WTC11 (cell line): ENCODE measurements around the gene SLC22A15. TPM values are rescaled to one million over a fixed set of nuclear protein-coding genes. Genes with fewer than 3 reads are reported as not detected.
A peak's percentile ranks its signal among the peaks of the same experiment; 100 is the strongest.

Experiments
- ATAC-seq: fragments of 200-7000 bp; cut with Tn5 transposase; 2 replicates; pipeline ENCODE4 v1.10.0; 2021; ENCODE audit warnings: mild to moderate bottlenecking, moderate library complexity
- CTCF ChIA-PET: fragments of 300-600 bp; sonication (Branson Sonifier 250); formaldehyde crosslinking; loops from one replicate; lab custom pipeline; 2021; ENCODE audit warnings: antibody characterized with exemption; lab: Charles Lee
- POLR2A ChIA-PET: fragments of 350-600 bp; sonication (Branson Sonifier 250); formaldehyde crosslinking; loops from one replicate; lab custom pipeline; 2021; ENCODE audit warnings: antibody characterized with exemption; lab: Charles Lee
- DNase-seq: peaks from one replicate; pipeline ENCODE4 v3.0.0; 2021; ENCODE audit warnings: low spot score
- H3K27ac Mint-ChIP-seq: 2 replicates; pipeline ENCODE4 v1.8.0; 2021; ENCODE audit warnings: mixed read lengths
- H3K27me3 Mint-ChIP-seq: 2 replicates; pipeline ENCODE4 v1.8.0; 2021; ENCODE audit warnings: low read depth, mild to moderate bottlenecking, moderate library complexity, mixed read lengths
- H3K36me3 Mint-ChIP-seq: 2 replicates; pipeline ENCODE4 v1.8.0; 2021; ENCODE audit warnings: mixed read lengths
- H3K4me1 Mint-ChIP-seq: 2 replicates; pipeline ENCODE4 v1.8.0; 2022; ENCODE audit warnings: mixed read lengths
- H3K4me3 Mint-ChIP-seq: 2 replicates; pipeline ENCODE4 v1.8.0; 2021; ENCODE audit warnings: mild to moderate bottlenecking, moderate library complexity, mixed read lengths
- H3K9me3 Mint-ChIP-seq: 2 replicates; pipeline ENCODE4 v1.8.0; 2021; ENCODE audit warnings: mixed read lengths
- CREM ChIP-seq: sonication (generic); formaldehyde crosslinking; IDR thresholded peaks from 2 replicates; pipeline ENCODE4 v1.8.1; 2022; ENCODE audit warnings: mild to moderate bottlenecking, missing genetic modification reagents, moderate library complexity
- GTF2I ChIP-seq: fragments of 250-450 bp; sonication (Bioruptor Pico); conservative IDR thresholded peaks from 2 replicates; pipeline ENCODE4 v1.4.0; 2021; ENCODE audit warnings: mild to moderate bottlenecking
- MXD4 ChIP-seq: fragments of 250-450 bp; sonication (Bioruptor Pico); IDR thresholded peaks from 2 replicates; pipeline ENCODE4 v1.8.0; 2021; ENCODE audit warnings: mild to moderate bottlenecking, moderate library complexity, borderline replicate concordance
- NR3C1 ChIP-seq: sonication (generic); formaldehyde crosslinking; conservative IDR thresholded peaks from 2 replicates; pipeline ENCODE4 v1.8.1; 2023; ENCODE audit warnings: low read depth, mild to moderate bottlenecking, missing genetic modification reagents
- RELA ChIP-seq: sonication (generic); formaldehyde crosslinking; IDR thresholded peaks from 2 replicates; pipeline ENCODE4 v1.8.1; 2022; ENCODE audit warnings: missing genetic modification reagents, mild to moderate bottlenecking, borderline replicate concordance
- TEAD4 ChIP-seq: sonication (generic); formaldehyde crosslinking; IDR thresholded peaks from 2 replicates; pipeline ENCODE4 v1.8.0; 2022; ENCODE audit warnings: mild to moderate bottlenecking, missing genetic modification reagents
- ZNF671 ChIP-seq: fragments of 250-450 bp; sonication (Bioruptor Pico); IDR thresholded peaks from 2 replicates; pipeline ENCODE4 v1.8.0; 2021; ENCODE audit warnings: mild to moderate bottlenecking
- total RNA-seq: library from RNA; stranded (reverse); gene quantifications from 3 replicates; pipeline ENCODE4 v1.2.3, GENCODE V29; 2021
- TF ChIP-seq, protein P1 (sequence below): sonication (generic); formaldehyde crosslinking; IDR thresholded peaks from 2 replicates; pipeline ENCODE4 v1.8.0; 2022; ENCODE audit warnings: mild to moderate bottlenecking, missing genetic modification reagents
- TF ChIP-seq, protein P2 (sequence below): sonication (generic); formaldehyde crosslinking; IDR thresholded peaks from 2 replicates; pipeline ENCODE4 v1.8.0; 2022; ENCODE audit warnings: mild to moderate bottlenecking, missing genetic modification reagents
- TF ChIP-seq, protein P3 (sequence below): sonication (generic); formaldehyde crosslinking; IDR thresholded peaks from 2 replicates; pipeline ENCODE4 v1.8.1; 2023; ENCODE audit warnings: mild to moderate bottlenecking, missing genetic modification reagents
- TF ChIP-seq, protein P4 (sequence below): fragments of 250-450 bp; sonication (Bioruptor Pico); IDR thresholded peaks from 2 replicates; pipeline ENCODE4 v1.9.0; 2021; ENCODE audit warnings: mild to moderate bottlenecking
- TF ChIP-seq, protein P5 (sequence below): sonication (generic); formaldehyde crosslinking; IDR thresholded peaks from 2 replicates; pipeline ENCODE4 v1.8.1; 2022; ENCODE audit warnings: mild to moderate bottlenecking, moderate library complexity, missing genetic modification reagents
- TF ChIP-seq, protein P6 (sequence below): fragments of 250-450 bp; sonication (Bioruptor Pico); IDR thresholded peaks from 2 replicates; pipeline ENCODE4 v1.9.0; 2021; ENCODE audit warnings: mild to moderate bottlenecking, borderline replicate concordance
- TF ChIP-seq, protein P7 (sequence below): fragments of 250-450 bp; sonication (Bioruptor Pico); IDR thresholded peaks from 2 replicates; pipeline ENCODE4 v2.1.2; 2022; ENCODE audit warnings: mild to moderate bottlenecking, moderate library complexity

The SLC22A15 gene
- total RNA-seq, 1 experiment from 2014 or later, result 4.5 TPM

DNA sequence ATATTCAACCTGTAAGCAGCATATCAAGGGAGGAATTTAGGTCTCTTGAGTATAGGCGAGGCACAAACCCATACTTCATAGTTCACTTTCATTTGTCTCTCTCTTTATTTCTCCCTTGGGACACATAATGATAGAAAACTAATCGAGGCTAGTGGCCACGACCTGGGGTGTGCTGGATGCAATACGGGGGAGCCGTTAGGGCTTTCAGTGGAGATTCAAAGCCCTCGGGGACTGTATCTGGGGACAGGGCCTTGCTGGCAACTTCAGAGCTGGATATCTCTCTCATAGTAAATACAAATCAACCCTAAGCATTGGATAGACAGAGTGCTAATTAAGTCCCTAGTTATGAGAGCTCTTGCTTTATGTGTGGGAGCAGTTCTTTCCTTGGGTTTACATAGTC lies 36.9 kb upstream of the SLC22A15 start:
- TF ChIP-seq, protein P1, sequence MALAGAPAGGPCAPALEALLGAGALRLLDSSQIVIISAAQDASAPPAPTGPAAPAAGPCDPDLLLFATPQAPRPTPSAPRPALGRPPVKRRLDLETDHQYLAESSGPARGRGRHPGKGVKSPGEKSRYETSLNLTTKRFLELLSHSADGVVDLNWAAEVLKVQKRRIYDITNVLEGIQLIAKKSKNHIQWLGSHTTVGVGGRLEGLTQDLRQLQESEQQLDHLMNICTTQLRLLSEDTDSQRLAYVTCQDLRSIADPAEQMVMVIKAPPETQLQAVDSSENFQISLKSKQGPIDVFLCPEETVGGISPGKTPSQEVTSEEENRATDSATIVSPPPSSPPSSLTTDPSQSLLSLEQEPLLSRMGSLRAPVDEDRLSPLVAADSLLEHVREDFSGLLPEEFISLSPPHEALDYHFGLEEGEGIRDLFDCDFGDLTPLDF (CRISPR knock-in tag), result no peak
- TF ChIP-seq, protein P2, sequence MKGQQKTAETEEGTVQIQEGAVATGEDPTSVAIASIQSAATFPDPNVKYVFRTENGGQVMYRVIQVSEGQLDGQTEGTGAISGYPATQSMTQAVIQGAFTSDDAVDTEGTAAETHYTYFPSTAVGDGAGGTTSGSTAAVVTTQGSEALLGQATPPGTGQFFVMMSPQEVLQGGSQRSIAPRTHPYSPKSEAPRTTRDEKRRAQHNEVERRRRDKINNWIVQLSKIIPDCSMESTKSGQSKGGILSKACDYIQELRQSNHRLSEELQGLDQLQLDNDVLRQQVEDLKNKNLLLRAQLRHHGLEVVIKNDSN (CRISPR knock-in tag), result no peak
- TF ChIP-seq ZNF671 (CRISPR knock-in tag) (no peak), CREM (CRISPR knock-in tag) (no peak)
- TF ChIP-seq, protein P3, sequence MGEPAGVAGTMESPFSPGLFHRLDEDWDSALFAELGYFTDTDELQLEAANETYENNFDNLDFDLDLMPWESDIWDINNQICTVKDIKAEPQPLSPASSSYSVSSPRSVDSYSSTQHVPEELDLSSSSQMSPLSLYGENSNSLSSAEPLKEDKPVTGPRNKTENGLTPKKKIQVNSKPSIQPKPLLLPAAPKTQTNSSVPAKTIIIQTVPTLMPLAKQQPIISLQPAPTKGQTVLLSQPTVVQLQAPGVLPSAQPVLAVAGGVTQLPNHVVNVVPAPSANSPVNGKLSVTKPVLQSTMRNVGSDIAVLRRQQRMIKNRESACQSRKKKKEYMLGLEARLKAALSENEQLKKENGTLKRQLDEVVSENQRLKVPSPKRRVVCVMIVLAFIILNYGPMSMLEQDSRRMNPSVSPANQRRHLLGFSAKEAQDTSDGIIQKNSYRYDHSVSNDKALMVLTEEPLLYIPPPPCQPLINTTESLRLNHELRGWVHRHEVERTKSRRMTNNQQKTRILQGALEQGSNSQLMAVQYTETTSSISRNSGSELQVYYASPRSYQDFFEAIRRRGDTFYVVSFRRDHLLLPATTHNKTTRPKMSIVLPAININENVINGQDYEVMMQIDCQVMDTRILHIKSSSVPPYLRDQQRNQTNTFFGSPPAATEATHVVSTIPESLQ (CRISPR knock-in tag), result no peak
- TF ChIP-seq, protein P4, sequence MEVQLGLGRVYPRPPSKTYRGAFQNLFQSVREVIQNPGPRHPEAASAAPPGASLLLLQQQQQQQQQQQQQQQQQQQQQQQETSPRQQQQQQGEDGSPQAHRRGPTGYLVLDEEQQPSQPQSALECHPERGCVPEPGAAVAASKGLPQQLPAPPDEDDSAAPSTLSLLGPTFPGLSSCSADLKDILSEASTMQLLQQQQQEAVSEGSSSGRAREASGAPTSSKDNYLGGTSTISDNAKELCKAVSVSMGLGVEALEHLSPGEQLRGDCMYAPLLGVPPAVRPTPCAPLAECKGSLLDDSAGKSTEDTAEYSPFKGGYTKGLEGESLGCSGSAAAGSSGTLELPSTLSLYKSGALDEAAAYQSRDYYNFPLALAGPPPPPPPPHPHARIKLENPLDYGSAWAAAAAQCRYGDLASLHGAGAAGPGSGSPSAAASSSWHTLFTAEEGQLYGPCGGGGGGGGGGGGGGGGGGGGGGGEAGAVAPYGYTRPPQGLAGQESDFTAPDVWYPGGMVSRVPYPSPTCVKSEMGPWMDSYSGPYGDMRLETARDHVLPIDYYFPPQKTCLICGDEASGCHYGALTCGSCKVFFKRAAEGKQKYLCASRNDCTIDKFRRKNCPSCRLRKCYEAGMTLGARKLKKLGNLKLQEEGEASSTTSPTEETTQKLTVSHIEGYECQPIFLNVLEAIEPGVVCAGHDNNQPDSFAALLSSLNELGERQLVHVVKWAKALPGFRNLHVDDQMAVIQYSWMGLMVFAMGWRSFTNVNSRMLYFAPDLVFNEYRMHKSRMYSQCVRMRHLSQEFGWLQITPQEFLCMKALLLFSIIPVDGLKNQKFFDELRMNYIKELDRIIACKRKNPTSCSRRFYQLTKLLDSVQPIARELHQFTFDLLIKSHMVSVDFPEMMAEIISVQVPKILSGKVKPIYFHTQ (CRISPR knock-in tag), result no peak
- TF ChIP-seq, all 79 proteins: peak for 0
- DNase-seq (no peak), ATAC-seq (no peak)
- Mint-ChIP-seq H3K36me3 (peaks cover 4% of the 10 kb centered on the region; the same call in 1 of the 2 replicates), H3K27me3 (no peaks in the 10 kb centered on the region), H3K4me3 (no peak overlapping the region), H3K27ac (no peak overlapping the region), H3K9me3 (peaks cover 8% of the 10 kb centered on the region), H3K4me1 (peaks cover 7% of the 10 kb centered on the region)
- ChIA-PET POLR2A (no interaction called here), CTCF (no interaction called here)

DNA sequence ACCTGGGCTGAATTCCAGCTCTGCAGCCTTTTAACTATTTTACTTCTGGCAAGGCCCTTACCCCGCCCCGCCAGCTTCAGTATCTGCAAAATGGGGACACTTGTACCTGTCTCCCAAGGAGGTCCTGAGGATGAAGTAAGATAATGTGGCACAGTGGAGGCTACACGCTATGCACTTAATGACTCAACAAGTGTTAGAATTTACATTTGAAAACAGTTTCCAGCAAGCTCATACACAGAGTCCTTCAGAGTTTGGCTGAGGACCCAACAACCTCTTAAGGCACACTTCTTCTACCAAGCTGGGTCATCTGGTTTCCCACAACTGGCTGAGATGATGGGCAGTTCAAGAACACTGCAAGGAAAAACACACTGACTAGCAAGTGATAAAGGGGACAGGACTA lies 30.2 kb upstream of the SLC22A15 start:
- peak; percentile 65 for ATAC-seq
- peaks cover 24% of the 10 kb centered on the region for H3K4me1 Mint-ChIP-seq
- H3K27me3 Mint-ChIP-seq, result no peaks in the 10 kb centered on the region
- CTCF ChIA-PET, result interaction anchor here (0.6 to 1.7 kb wide), 2 partner anchors 36 to 1181 kb away, joined by 5 to 6 read pairs; no protein-coding TSS in a partner anchor
- H3K36me3 Mint-ChIP-seq, result no peaks in the 10 kb centered on the region; the same call in 1 of the 2 replicates
- TF ChIP-seq NR3C1 (no peak), MXD4 (CRISPR knock-in tag) (no peak)
- TF ChIP-seq, protein P5, sequence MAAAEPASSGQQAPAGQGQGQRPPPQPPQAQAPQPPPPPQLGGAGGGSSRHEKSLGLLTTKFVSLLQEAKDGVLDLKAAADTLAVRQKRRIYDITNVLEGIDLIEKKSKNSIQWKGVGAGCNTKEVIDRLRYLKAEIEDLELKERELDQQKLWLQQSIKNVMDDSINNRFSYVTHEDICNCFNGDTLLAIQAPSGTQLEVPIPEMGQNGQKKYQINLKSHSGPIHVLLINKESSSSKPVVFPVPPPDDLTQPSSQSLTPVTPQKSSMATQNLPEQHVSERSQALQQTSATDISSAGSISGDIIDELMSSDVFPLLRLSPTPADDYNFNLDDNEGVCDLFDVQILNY (CRISPR knock-in tag), result no peak
- peaks cover 3% of the 10 kb centered on the region for H3K9me3 Mint-ChIP-seq
- H3K4me3 Mint-ChIP-seq, result no peak overlapping the region
- H3K27ac Mint-ChIP-seq, result peak overlapping the region; percentile 92; the same call in 1 of the 2 replicates
- POLR2A ChIA-PET, result no interaction called here
- no peak for DNase-seq

DNA sequence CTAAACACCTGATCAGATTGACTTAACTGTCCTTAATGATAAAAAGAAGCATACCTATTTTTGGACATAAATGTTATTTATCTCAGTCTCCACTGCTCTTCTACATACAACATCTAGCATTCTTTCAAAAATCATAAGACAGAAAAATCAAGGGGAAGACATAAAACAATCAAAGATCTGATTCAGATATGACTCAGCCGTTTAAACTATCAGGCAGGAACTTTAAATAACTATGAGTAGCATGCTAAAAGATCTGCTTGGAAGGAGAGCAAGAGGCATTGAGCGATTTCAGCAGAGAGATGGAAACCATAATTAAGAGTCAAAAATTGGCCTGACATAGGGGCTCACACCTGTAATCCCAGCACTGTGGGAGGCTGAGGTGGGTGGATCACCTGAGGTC lies 27.2 kb upstream of the SLC22A15 start:
- Mint-ChIP-seq H3K27ac (no peak overlapping the region), H3K27me3 (no peaks in the 10 kb centered on the region), H3K4me3 (no peak overlapping the region), H3K9me3 (peaks cover 3% of the 10 kb centered on the region), H3K4me1 (peaks cover 36% of the 10 kb centered on the region), H3K36me3 (no peaks in the 10 kb centered on the region; the same call in 1 of the 2 replicates)
- POLR2A ChIA-PET, result no interaction called here
- CTCF ChIA-PET, result interaction anchor here (0.7 kb wide), 1 partner anchor 142 kb away, joined by 3 read pairs; no protein-coding TSS in a partner anchor
- ATAC-seq (no peak), DNase-seq (no peak)
- TF ChIP-seq, protein P6, sequence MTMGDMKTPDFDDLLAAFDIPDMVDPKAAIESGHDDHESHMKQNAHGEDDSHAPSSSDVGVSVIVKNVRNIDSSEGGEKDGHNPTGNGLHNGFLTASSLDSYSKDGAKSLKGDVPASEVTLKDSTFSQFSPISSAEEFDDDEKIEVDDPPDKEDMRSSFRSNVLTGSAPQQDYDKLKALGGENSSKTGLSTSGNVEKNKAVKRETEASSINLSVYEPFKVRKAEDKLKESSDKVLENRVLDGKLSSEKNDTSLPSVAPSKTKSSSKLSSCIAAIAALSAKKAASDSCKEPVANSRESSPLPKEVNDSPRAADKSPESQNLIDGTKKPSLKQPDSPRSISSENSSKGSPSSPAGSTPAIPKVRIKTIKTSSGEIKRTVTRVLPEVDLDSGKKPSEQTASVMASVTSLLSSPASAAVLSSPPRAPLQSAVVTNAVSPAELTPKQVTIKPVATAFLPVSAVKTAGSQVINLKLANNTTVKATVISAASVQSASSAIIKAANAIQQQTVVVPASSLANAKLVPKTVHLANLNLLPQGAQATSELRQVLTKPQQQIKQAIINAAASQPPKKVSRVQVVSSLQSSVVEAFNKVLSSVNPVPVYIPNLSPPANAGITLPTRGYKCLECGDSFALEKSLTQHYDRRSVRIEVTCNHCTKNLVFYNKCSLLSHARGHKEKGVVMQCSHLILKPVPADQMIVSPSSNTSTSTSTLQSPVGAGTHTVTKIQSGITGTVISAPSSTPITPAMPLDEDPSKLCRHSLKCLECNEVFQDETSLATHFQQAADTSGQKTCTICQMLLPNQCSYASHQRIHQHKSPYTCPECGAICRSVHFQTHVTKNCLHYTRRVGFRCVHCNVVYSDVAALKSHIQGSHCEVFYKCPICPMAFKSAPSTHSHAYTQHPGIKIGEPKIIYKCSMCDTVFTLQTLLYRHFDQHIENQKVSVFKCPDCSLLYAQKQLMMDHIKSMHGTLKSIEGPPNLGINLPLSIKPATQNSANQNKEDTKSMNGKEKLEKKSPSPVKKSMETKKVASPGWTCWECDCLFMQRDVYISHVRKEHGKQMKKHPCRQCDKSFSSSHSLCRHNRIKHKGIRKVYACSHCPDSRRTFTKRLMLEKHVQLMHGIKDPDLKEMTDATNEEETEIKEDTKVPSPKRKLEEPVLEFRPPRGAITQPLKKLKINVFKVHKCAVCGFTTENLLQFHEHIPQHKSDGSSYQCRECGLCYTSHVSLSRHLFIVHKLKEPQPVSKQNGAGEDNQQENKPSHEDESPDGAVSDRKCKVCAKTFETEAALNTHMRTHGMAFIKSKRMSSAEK, result no peak
- TF ChIP-seq NR3C1 (no peak), RELA (CRISPR knock-in tag) (no peak), GTF2I (CRISPR knock-in tag) (no peak), TEAD4 (CRISPR knock-in tag) (no peak)
- TF ChIP-seq, protein P7, sequence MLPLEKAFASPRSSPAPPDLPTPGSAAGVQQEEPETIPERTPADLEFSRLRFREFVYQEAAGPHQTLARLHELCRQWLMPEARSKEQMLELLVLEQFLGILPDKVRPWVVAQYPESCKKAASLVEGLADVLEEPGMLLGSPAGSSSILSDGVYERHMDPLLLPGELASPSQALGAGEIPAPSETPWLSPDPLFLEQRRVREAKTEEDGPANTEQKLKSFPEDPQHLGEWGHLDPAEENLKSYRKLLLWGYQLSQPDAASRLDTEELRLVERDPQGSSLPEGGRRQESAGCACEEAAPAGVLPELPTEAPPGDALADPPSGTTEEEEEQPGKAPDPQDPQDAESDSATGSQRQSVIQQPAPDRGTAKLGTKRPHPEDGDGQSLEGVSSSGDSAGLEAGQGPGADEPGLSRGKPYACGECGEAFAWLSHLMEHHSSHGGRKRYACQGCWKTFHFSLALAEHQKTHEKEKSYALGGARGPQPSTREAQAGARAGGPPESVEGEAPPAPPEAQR (CRISPR knock-in tag), result no peak
